Neutrophil (primary cell): Measurements from ENCODE around the gene ITGB5.

ENCODE experiments used
- H3K27ac ChIP-seq: fragments of 200-600 bp; sonication (generic); 2 replicates; pipeline ENCODE4 v1.5.1; 2016; ENCODE audit warnings: mild to moderate bottlenecking, moderate library complexity
- H3K27me3 ChIP-seq: fragments of 200-600 bp; sonication (generic); 2 replicates; pipeline ENCODE4 v1.6.0; 2016; ENCODE audit warnings: mild to moderate bottlenecking
- H3K36me3 ChIP-seq: fragments of 200-600 bp; sonication (generic); 2 replicates; pipeline ENCODE4 v1.5.1; 2017
- H3K4me1 ChIP-seq, 2 experiments: fragments of 200-600 bp in 1 of 2; sonication (generic) in 1 of 2; 1 replicate in 1 of 2; 2 replicates in 1 of 2; pipeline versions ENCODE4 v1.5.1 to v1.6.1; 2013 to 2016; ENCODE audit warnings: low read depth in 1 of 2, low read length in 1 of 2, mild to moderate bottlenecking in 1 of 2, moderate library complexity in 1 of 2; ENCODE audit not compliant: control insufficient read depth in 1 of 2, insufficient read depth in 1 of 2
- H3K4me3 ChIP-seq, 2 experiments: fragments of 200-600 bp in 1 of 2; sonication (generic) in 1 of 2; 1 replicate in 1 of 2; 2 replicates in 1 of 2; pipeline ENCODE4 v1.5.1; 2013 to 2016; ENCODE audit warnings: low read depth in 1 of 2, low read length in 1 of 2, mild to moderate bottlenecking in 1 of 2, moderate library complexity in 1 of 2
- H3K9me3 ChIP-seq: fragments of 200-600 bp; sonication (generic); 2 replicates; pipeline ENCODE4 v1.5.1; 2016
- CTCF ChIP-seq: fragments of 200-600 bp; sonication (generic); IDR thresholded peaks from 2 replicates; pipeline ENCODE4 v1.5.1; 2016; ENCODE audit warnings: antibody characterized with exemption

The ITGB5 gene

GRCh38 chr3:124777762-124778470, 109.2 kb downstream of the ITGB5 start:
- no peak for TF ChIP-seq CTCF
- no peaks in the 10 kb centered on the region for H3K4me1 ChIP-seq
- H3K27ac ChIP-seq = no peak overlapping the region
- no peaks in the 10 kb centered on the region for H3K9me3 ChIP-seq
- H3K4me3 ChIP-seq = no peak overlapping the region
- no peaks in the 10 kb centered on the region for H3K36me3 ChIP-seq
- peaks cover 18% of the 10 kb centered on the region for H3K27me3 ChIP-seq

GRCh38 chr3:124776856-124777255, 110.3 kb downstream of the ITGB5 start:
- H3K9me3 ChIP-seq = no peaks in the 10 kb centered on the region
- TF ChIP-seq CTCF = no peak
- no peak overlapping the region for H3K4me3 ChIP-seq
- H3K4me1 ChIP-seq = no peaks in the 10 kb centered on the region
- H3K27me3 ChIP-seq = peaks cover 29% of the 10 kb centered on the region
- no peaks in the 10 kb centered on the region for H3K36me3 ChIP-seq
- H3K27ac ChIP-seq = no peak overlapping the region

- H3K9me3 ChIP-seq = no peaks in the 10 kb centered on the region
- no peaks in the 10 kb centered on the region for H3K36me3 ChIP-seq
- no peak for TF ChIP-seq CTCF
- no peaks in the 10 kb centered on the region for H3K4me1 ChIP-seq
- H3K27me3 ChIP-seq = peaks cover 35% of the 10 kb centered on the region
- no peak overlapping the region for H3K4me3 ChIP-seq
- H3K27ac ChIP-seq = no peak overlapping the region
Observed at GRCh38 chr3:124775877-124776276, 111.3 kb downstream of the ITGB5 start.

DNA sequence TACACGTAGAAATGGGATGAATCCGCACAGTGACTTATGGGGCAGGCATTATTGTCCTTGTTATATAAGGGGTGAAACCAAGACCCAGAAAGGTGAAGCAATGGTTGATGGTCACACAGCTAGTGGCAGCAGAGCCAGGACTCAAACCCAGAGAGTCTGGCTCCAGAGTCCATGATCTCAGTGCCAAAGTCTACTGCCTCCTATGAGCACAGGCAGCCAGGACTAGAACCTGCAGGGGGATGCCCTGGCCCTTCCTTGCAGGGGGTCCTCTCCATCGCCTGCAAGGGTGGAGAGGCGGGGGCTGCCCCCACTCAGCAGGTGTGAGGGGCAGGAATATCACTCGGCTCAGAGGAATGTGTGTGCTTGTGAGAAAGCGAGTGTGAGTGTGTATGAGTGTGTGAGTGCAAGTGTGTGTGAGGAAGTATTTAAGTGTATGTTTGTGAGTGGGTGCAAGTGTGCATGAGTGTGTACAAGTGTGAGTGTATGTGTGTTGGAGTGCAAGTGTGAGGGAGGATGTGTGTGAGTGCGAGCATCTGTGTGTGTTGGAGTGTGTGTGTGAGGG, 112.2 kb downstream of the ITGB5 start:
- no peaks in the 10 kb centered on the region for H3K4me1 ChIP-seq
- H3K4me3 ChIP-seq = no peak overlapping the region
- no peak for TF ChIP-seq CTCF
- H3K27me3 ChIP-seq = peaks cover 44% of the 10 kb centered on the region
- H3K9me3 ChIP-seq = no peaks in the 10 kb centered on the region
- H3K27ac ChIP-seq = no peak overlapping the region
- no peaks in the 10 kb centered on the region for H3K36me3 ChIP-seq

- Histone ChIP-seq H3K4me1 (no peaks in the 10 kb centered on the region), H3K27ac (no peak overlapping the region), H3K36me3 (no peaks in the 10 kb centered on the region), H3K27me3 (peaks cover 44% of the 10 kb centered on the region), H3K9me3 (no peaks in the 10 kb centered on the region), H3K4me3 (no peak overlapping the region)
- TF ChIP-seq CTCF = no peak
Observed at GRCh38 chr3:124774327-124774718, 112.8 kb downstream of the ITGB5 start.
